H9 (cell line): ENCODE data around the gene ANAPC4. TPM values are rescaled to one million over a fixed set of nuclear protein-coding genes. Genes with fewer than 3 reads are reported as not detected.

Experiments
- DNase-seq: peaks from one replicate; pipeline ENCODE4 v3.0.0-alpha.2; 2017
- H2AFZ ChIP-seq: one replicate; pipeline ENCODE4 v1.6.1; 2013; ENCODE audit warnings: mild to moderate bottlenecking, low read length, control low read depth, moderate library complexity
- H2AK5ac ChIP-seq: 2 replicates; pipeline ENCODE4 v1.6.1; 2013; ENCODE audit warnings: low read length, control low read depth, mixed read lengths; ENCODE audit not compliant: insufficient read length
- H2BK120ac ChIP-seq: one replicate; pipeline ENCODE4 v1.6.1; 2013; ENCODE audit warnings: low read depth, mild to moderate bottlenecking, low read length, control low read depth, inconsistent platforms; ENCODE audit not compliant: poor library complexity, severe bottlenecking
- H2BK12ac ChIP-seq: 2 replicates; pipeline ENCODE4 v1.6.1; 2013; ENCODE audit warnings: low read length, control low read depth, mixed read lengths, low read depth; ENCODE audit not compliant: insufficient read length
- H2BK15ac ChIP-seq: 2 replicates; pipeline ENCODE4 v1.6.1; 2013; ENCODE audit warnings: low read depth, low read length, control low read depth
- H2BK20ac ChIP-seq: one replicate; pipeline ENCODE4 v1.6.1; 2013; ENCODE audit warnings: low read depth, mild to moderate bottlenecking, low read length, control low read depth, inconsistent platforms; ENCODE audit not compliant: poor library complexity, severe bottlenecking
- H2BK5ac ChIP-seq: 2 replicates; pipeline ENCODE4 v1.6.1; 2013; ENCODE audit warnings: low read length, control low read depth, mixed read lengths; ENCODE audit not compliant: insufficient read length
- H3K14ac ChIP-seq: 2 replicates; pipeline ENCODE4 v1.6.1; 2013; ENCODE audit warnings: low read length, control low read depth; ENCODE audit not compliant: insufficient read depth
- H3K18ac ChIP-seq: 2 replicates; pipeline ENCODE4 v1.6.1; 2013; ENCODE audit warnings: low read depth, mild to moderate bottlenecking, mixed read lengths, low read length, control low read depth; ENCODE audit not compliant: insufficient read length
- H3K23ac ChIP-seq: 2 replicates; pipeline ENCODE4 v1.6.1; 2013; ENCODE audit warnings: low read length, control low read depth, mixed read lengths, low read depth; ENCODE audit not compliant: insufficient read length
- H3K23me2 ChIP-seq: 2 replicates; pipeline ENCODE4 v1.6.1; 2013; ENCODE audit warnings: low read depth, mild to moderate bottlenecking, mixed read lengths, low read length, control low read depth; ENCODE audit not compliant: insufficient read length, poor library complexity, severe bottlenecking
- H3K27ac ChIP-seq: 2 replicates; pipeline ENCODE4 v1.5.1; 2013; ENCODE audit warnings: low read length, control low read depth, mixed read lengths, low read depth; ENCODE audit not compliant: insufficient read length
- H3K27me3 ChIP-seq: 2 replicates; pipeline ENCODE4 v1.6.1; 2013; ENCODE audit warnings: low read length, control low read depth, inconsistent platforms; ENCODE audit not compliant: insufficient read depth
- H3K4ac ChIP-seq: 2 replicates; pipeline ENCODE4 v1.6.1; 2013; ENCODE audit warnings: low read depth, mild to moderate bottlenecking, control low read depth, inconsistent platforms, low read length, moderate library complexity
- H3K4me1 ChIP-seq: 2 replicates; pipeline ENCODE4 v1.6.1; 2013; ENCODE audit warnings: low read length, control low read depth, inconsistent platforms; ENCODE audit not compliant: insufficient read depth
- H3K4me2 ChIP-seq: 2 replicates; pipeline ENCODE4 v1.6.1; 2013; ENCODE audit warnings: low read length, control low read depth, mixed read lengths; ENCODE audit not compliant: insufficient read length, insufficient read depth
- H3K56ac ChIP-seq: 2 replicates; pipeline ENCODE4 v1.6.1; 2013; ENCODE audit warnings: low read depth, mild to moderate bottlenecking, mixed read lengths, low read length, control low read depth; ENCODE audit not compliant: insufficient read length
- H3K79me1 ChIP-seq: 2 replicates; pipeline ENCODE4 v1.6.1; 2013; ENCODE audit warnings: low read depth, mild to moderate bottlenecking, moderate library complexity, low read length, control low read depth, inconsistent platforms; ENCODE audit not compliant: insufficient read depth, poor library complexity, severe bottlenecking
- H3K79me2 ChIP-seq: 2 replicates; pipeline ENCODE4 v1.6.1; 2013; ENCODE audit warnings: low read length, control low read depth, inconsistent platforms; ENCODE audit not compliant: insufficient read depth
- H3K9ac ChIP-seq: 2 replicates; pipeline ENCODE4 v1.6.1; 2013; ENCODE audit warnings: low read length, control low read depth, mixed read lengths; ENCODE audit not compliant: insufficient read length; ENCODE audit errors: extremely low read depth
- H3K9me3 ChIP-seq: one replicate; pipeline ENCODE4 v1.6.1; 2013; ENCODE audit warnings: low read depth, low read length, inconsistent platforms; ENCODE audit not compliant: control insufficient read depth
- H3T11ph ChIP-seq: one replicate; pipeline ENCODE4 v1.6.1; 2013; ENCODE audit warnings: mild to moderate bottlenecking, low read length, control low read depth, inconsistent platforms
- H4K20me1 ChIP-seq: one replicate; pipeline ENCODE4 v1.6.1; 2013; ENCODE audit not compliant: control insufficient read depth, insufficient read length, insufficient read depth
- H4K5ac ChIP-seq: 2 replicates; pipeline ENCODE4 v1.6.1; 2013; ENCODE audit warnings: low read depth, mild to moderate bottlenecking, mixed read lengths, low read length, control low read depth; ENCODE audit not compliant: insufficient read length
- H4K8ac ChIP-seq: replicated peaks from 2 replicates; pipeline ENCODE4 v1.6.1; 2013; ENCODE audit warnings: low read length, control low read depth, mixed read lengths, low read depth; ENCODE audit not compliant: insufficient read length
- H4K91ac ChIP-seq: 2 replicates; pipeline ENCODE4 v1.6.1; 2013; ENCODE audit warnings: low read depth, mild to moderate bottlenecking, moderate library complexity, mixed read lengths, low read length, control low read depth; ENCODE audit not compliant: insufficient read length
- H3K27ac Mint-ChIP-seq, 3 experiments: 2 replicates in 2 of 3; 3 replicates in 1 of 3; pipeline ENCODE4 v1.8.0; 2020 to 2021; ENCODE audit warnings: mixed read lengths in 3 of 3, mild to moderate bottlenecking in 1 of 3, moderate library complexity in 1 of 3
- H3K27me3 Mint-ChIP-seq: 2 replicates; pipeline ENCODE4 v1.8.0; 2021; ENCODE audit warnings: low read depth, mild to moderate bottlenecking, moderate library complexity, mixed read lengths
- H3K36me3 Mint-ChIP-seq, 3 experiments: 2 replicates in 2 of 3; 3 replicates in 1 of 3; pipeline ENCODE4 v1.8.0; 2020 to 2021; ENCODE audit warnings: low read depth in 3 of 3, mixed read lengths in 3 of 3; ENCODE audit not compliant: insufficient read depth in 1 of 3
- H3K4me1 Mint-ChIP-seq, 2 experiments: 2 replicates each; pipeline ENCODE4 v1.8.0; 2020; ENCODE audit warnings: mixed read lengths in 2 of 2
- H3K4me3 Mint-ChIP-seq, 2 experiments: 2 replicates in 1 of 2; 3 replicates in 1 of 2; pipeline ENCODE4 v1.8.0; 2020 to 2021; ENCODE audit warnings: mild to moderate bottlenecking in 2 of 2, mixed read lengths in 2 of 2, moderate library complexity in 1 of 2
- H3K9me3 Mint-ChIP-seq, 2 experiments: 2 replicates in 1 of 2; 3 replicates in 1 of 2; pipeline ENCODE4 v1.8.0; 2020; ENCODE audit warnings: mild to moderate bottlenecking in 2 of 2, mixed read lengths in 2 of 2, moderate library complexity in 1 of 2
- CTCF ChIP-seq: fragments of 200-600 bp; sonication (generic); conservative IDR thresholded peaks from 3 replicates; pipeline ENCODE4 v1.8.0; 2021; ENCODE audit warnings: antibody characterized with exemption, mild to moderate bottlenecking
- WGBS: extraction: QIAGEN DNeasy Blood & Tissue Kit; methylation state at CpG from one replicate; pipeline ENCODE4 v1.1.7; 2013; ENCODE audit warnings: missing lambda C conversion rate, low lambda C conversion rate, mixed read lengths; ENCODE audit not compliant: insufficient read length; ENCODE audit errors: extremely low coverage; 5-methylcytosine and 5-hydroxymethylcytosine counted together
- total RNA-seq: library from RNA; stranded (reverse); gene quantifications from 2 replicates; pipeline ENCODE4 v1.2.1, GENCODE V29; 2021

ANAPC4 gene
- total RNA-seq, 1 experiment from 2014 or later: 42.5 TPM

GRCh38 chr4:25368315-25368714, 8.7 kb upstream of the ANAPC4 start:
- no peaks in the 10 kb centered on the region for H3K9me3 Mint-ChIP-seq
- no peaks in the 10 kb centered on the region for H3K23me2 ChIP-seq
- H2AFZ ChIP-seq: no peak overlapping the region
- WGBS: no CpG with 5 or more reads among the region's 6 CpGs
- no peak overlapping the region for H3K9ac ChIP-seq
- H3K4me3 Mint-ChIP-seq: no peak overlapping the region
- H3K14ac ChIP-seq: no peak overlapping the region
- H3K27me3 ChIP-seq: no peaks in the 10 kb centered on the region
- no peaks in the 10 kb centered on the region for H4K20me1 ChIP-seq
- no peaks in the 10 kb centered on the region for H3K27me3 Mint-ChIP-seq
- H2BK15ac ChIP-seq: no peak overlapping the region
- no peak overlapping the region for H4K8ac ChIP-seq
- H3K79me1 ChIP-seq: no peaks in the 10 kb centered on the region
- no peak overlapping the region for H2BK12ac ChIP-seq
- H2BK120ac ChIP-seq: no peak overlapping the region
- H4K5ac ChIP-seq: no peak overlapping the region
- H3K9me3 ChIP-seq: no peaks in the 10 kb centered on the region
- no peaks in the 10 kb centered on the region; a peak in 1 of 7 replicates for H3K36me3 Mint-ChIP-seq
- H3K27ac Mint-ChIP-seq: no peak overlapping the region; a peak in 1 of 7 replicates
- no peak for DNase-seq
- H3K4me2 ChIP-seq: no peak overlapping the region
- no peak overlapping the region for H2BK20ac ChIP-seq
- H3K27ac ChIP-seq: no peak overlapping the region
- no peak overlapping the region for H3K18ac ChIP-seq
- H2BK5ac ChIP-seq: no peak overlapping the region
- no peak overlapping the region for H3T11ph ChIP-seq
- no peak overlapping the region for H3K56ac ChIP-seq
- TF ChIP-seq CTCF: no peak
- no peaks in the 10 kb centered on the region for H3K79me2 ChIP-seq
- H3K4ac ChIP-seq: no peak overlapping the region
- 0 out of 2 replicates have a peak, but pooled peaks cover 3% of the 10 kb centered on the region for H3K4me1 ChIP-seq
- no peak overlapping the region for H4K91ac ChIP-seq
- no peak overlapping the region for H3K23ac ChIP-seq
- H2AK5ac ChIP-seq: no peak overlapping the region
- peaks cover 11 to 13% of the 10 kb centered on the region in 2 experiments for H3K4me1 Mint-ChIP-seq
